NCI-H146 (cell line): ENCODE data around the gene FAM90A26.
"Not testable (repeated sequence)": the region's sequence is repeated elsewhere in the genome, so short reads cannot be mapped to it uniquely, and the experiment has no call there.

Experiments
- DNase-seq: peaks from one replicate; lab custom pipeline; 2025; lab: John Stamatoyannopoulos, UW

FAM90A26 gene

DNA sequence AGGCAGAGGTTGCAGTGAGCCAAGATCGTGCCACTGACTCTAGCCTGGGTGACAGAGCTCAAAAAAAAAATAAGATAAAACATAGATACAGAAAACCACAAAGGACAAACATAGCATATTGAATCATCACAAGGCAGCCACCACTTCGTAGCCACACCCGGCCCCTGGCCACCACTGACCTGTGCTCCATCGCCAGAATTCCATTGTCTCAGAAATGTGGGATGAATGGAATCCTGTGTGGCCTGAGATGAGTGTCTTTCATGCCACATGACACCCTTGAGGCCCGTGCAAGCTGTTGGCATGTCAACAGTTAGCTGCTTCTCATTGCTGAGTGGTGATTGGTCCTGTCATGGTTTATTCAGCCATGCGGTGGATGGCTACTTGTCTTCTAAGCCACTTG, 10.2 kb upstream of the FAM90A26 start:
- DNase-seq = not testable (repeated sequence)

DNA sequence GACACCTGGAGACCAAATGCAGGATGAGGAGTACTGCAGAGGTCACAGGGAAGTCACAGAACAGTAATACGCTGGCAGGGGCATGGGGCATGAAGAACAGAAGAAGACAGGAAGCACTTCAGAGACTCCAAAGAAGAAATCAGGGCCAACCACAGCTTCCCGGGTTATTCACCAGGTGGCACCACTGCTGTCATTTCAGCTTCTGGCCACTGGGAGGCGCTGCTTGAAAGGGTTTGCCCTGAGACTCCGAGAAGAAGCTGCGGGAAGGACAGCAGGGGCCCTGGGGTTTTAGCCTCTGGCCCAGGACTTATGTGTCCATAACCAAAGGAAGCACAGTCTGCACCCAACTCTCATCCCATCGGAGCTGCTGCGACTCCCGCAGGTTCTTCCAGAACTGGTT, 4.2 kb upstream of the FAM90A26 start:
- not testable (repeated sequence) for DNase-seq

DNA sequence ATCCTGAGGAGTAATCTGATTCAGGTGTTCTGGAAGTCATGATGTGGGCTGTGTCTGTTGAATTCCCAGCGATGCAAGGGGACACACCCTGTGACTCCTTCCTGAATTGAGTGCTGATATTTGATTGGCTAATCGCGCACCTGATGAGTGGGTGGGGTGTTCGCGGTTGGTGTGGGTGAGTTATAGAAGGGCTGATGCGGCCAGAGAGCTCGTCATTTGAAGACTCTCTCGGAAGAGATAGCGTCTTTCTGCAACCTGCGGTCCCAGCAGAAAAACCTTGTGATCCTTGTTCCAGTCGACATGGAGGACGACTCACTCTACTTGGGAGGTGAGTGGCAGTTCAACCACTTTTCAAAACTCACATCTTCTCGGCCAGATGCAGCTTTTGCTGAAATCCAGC, 40.1 kb downstream of the FAM90A26 start, which contains the start of gene USP17L10:
Gene USP17L10 (plus strand): TSS at position 301 of the 400 bp plus-strand sequence. CDS start 0 bp downstream, at position 301.
- not testable (repeated sequence) for DNase-seq

DNA sequence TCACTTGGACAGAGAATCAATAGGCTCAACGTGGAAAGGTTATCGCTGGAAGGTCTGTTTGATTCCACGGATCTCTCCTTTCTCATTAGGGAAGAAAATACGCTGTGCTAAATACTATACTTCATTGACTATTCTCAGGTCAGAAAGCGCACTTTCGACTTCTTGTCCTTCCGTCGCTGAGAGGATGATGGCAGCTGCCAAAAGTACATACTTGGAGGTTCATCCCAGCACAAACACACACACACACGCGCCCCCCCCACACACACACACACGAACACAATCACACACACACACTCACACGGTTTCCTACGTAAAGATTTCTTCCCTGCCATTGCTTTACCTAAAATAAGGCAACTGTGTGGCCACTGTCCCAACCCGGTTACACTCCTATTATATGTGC, 44.5 kb downstream of the FAM90A26 start:
- not testable (repeated sequence) for DNase-seq

DNA sequence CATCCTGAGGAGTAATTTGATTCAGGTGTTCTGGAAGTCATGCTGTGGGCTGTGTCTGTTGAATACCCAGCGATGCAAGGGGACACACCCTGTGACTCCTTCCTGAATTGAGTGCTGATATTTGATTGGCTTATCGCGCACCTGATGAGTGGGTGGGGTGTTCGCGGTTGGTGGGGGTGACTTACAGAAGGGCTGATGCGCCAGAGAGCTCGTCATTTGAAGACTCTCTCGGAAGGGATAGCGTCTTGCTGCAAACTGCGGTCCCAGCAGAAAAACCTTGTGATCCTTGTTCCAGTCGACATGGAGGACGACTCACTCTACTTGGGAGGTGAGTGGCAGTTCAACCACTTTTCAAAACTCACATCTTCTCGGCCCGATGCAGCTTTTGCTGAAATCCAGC, 44.9 kb downstream of the FAM90A26 start, which contains the start of gene USP17L11:
Gene USP17L11 (plus strand): TSS at position 301 of the 400 bp plus-strand sequence. CDS start 0 bp downstream, at position 301.
- DNase-seq = not testable (repeated sequence)

DNA sequence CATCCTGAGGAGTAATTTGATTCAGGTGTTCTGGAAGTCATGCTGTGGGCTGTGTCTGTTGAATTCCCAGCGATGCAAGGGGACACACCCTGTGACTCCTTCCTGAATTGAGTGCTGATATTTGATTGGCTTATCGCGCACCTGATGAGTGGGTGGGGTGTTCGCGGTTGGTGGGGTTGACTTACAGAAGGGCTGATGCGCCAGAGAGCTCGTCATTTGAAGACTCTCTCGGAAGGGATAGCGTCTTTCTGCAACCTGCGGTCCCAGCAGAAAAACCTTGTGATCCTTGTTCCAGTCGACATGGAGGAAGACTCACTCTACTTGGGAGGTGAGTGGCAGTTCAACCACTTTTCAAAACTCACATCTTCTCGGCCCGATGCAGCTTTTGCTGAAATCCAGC, 49.6 kb downstream of the FAM90A26 start, which contains the start of gene USP17L12:
Gene USP17L12 (plus strand): TSS at position 301 of the 400 bp plus-strand sequence. CDS start 0 bp downstream, at position 301.
- DNase-seq = not testable (repeated sequence)

DNA sequence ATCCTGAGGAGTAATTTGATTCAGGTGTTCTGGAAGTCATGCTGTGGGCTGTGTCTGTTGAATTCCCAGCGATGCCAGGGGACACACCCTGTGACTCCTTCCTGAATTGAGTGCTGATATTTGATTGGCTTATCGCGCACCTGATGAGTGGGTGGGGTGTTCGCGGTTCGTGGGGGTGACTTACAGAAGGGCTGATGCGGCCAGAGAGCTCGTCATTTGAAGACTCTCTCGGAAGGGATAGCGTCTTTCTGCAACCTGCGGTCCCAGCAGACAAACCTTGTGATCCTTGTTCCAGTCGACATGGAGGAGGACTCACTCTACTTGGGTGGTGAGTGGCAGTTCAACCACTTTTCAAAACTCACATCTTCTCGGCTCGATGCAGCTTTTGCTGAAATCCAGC, 54.4 kb downstream of the FAM90A26 start, which contains the start of gene USP17L13:
Gene USP17L13 (plus strand): TSS at position 301 of the 400 bp plus-strand sequence. CDS start 0 bp downstream, at position 301.
- DNase-seq = not testable (repeated sequence)
